CD4-positive, alpha-beta T cell treated with Interferon alpha-2 for 1 hour (primary cell): ENCODE data around the gene IL6R.

Experiments used
- DNase-seq, 2 donors: peaks; one replicate each; pipeline ENCODE4 v3.0.0-alpha.2; 2020 to 2022

Gene IL6R

GRCh38 chr1:154427173-154428139, 22.3 kb downstream of the IL6R start:
- DNase-seq: no peak

GRCh38 chr1:154429118-154429517, 24.0 kb downstream of the IL6R start:
- no peak for DNase-seq

- DNase-seq: no peak
Observed at GRCh38 chr1:154429841-154430611, 24.9 kb downstream of the IL6R start.

- no peak for DNase-seq
Observed at GRCh38 chr1:154430903-154431302, 25.8 kb downstream of the IL6R start.

- peak; percentile 55 to 78 for DNase-seq
Observed at GRCh38 chr1:154431586-154432373, 26.6 kb downstream of the IL6R start.

- no peak for DNase-seq
Observed at GRCh38 chr1:154433161-154433764, 28.1 kb downstream of the IL6R start.

- no peak for DNase-seq
Observed at GRCh38 chr1:154434346-154435085, 29.4 kb downstream of the IL6R start.

GRCh38 chr1:154435599-154436200, 30.6 kb downstream of the IL6R start:
- no peak for DNase-seq

GRCh38 chr1:154436433-154436832, 31.3 kb downstream of the IL6R start:
- no peak for DNase-seq

- DNase-seq: no peak
Observed at GRCh38 chr1:154440036-154440804, 35.1 kb downstream of the IL6R start.

- DNase-seq: no peak
Observed at GRCh38 chr1:154441241-154441888, 36.2 kb downstream of the IL6R start.

- DNase-seq: no peak
Observed at GRCh38 chr1:154442006-154442740, 37.0 kb downstream of the IL6R start.

GRCh38 chr1:154443274-154444013, 38.3 kb downstream of the IL6R start:
- DNase-seq: no peak

- peak in 1 of 2 donors; percentile 55 for DNase-seq
Observed at GRCh38 chr1:154445040-154445472, 39.9 kb downstream of the IL6R start.

GRCh38 chr1:154446292-154446691, 41.1 kb downstream of the IL6R start:
- no peak for DNase-seq

- DNase-seq: no peak
Observed at GRCh38 chr1:154446789-154447188, 41.6 kb downstream of the IL6R start.

- no peak for DNase-seq
Observed at GRCh38 chr1:154448331-154448811, 43.2 kb downstream of the IL6R start.

- DNase-seq: no peak
Observed at GRCh38 chr1:154453161-154453560, 48.0 kb downstream of the IL6R start.
